Gastrocnemius medialis (tissue), 4 donors: Measurements from ENCODE around the gene CPEB3.

Experiments used
- POLR2A ChIP-seq, 2 donors: fragments of 450-650 bp; IDR thresholded peaks; one replicate each; pipeline ENCODE4 v1.6.1; 2017; ENCODE audit warnings: antibody characterized with exemption in 2 of 2, mild to moderate bottlenecking in 2 of 2, moderate library complexity in 2 of 2
- TF ChIP-seq, protein P1 (sequence below), 5 experiments: fragments of 450-650 bp in 3 of 5; fragments of 200-600 bp in 2 of 5; sonication (generic) in 2 of 5; IDR thresholded peaks in 4 of 5; conservative IDR thresholded peaks in 1 of 5; 1 replicate in 4 of 5; 2 replicates in 1 of 5; pipeline ENCODE4 v1.5.1; 2016 to 2019; ENCODE audit warnings: antibody characterized with exemption in 5 of 5, mild to moderate bottlenecking in 3 of 5, moderate library complexity in 3 of 5

DNA sequence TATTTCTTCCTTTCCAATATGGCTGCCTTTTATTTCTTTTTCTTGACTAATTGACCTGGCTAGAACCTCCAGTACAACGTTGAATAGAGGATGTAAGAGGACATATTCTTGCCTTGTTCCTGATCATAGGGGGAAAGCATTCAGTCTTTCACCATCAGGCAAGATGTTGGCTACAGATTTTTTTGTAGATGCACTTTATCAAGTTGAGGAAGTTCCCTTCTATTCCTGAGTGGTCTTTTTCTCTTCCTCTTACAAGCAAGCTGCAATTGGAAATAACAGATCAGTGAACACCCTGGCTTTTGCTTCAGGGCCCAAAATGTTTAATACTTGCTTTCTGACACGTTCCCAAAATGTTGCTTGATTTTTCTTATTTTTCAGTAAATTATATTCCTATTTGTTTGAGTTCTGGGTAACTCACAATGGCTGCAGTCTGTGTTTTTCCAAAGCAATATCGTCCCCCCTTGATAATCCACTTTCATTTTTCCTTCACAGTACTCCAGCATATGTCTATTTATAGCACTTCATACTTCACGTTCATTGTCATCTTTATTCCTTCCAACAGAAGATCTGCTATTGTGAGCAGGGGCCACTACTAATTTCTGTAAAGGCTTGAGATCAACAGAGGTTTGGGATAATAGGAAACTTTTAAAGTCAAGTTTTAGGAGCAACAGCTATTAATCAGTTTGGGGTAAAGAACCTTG lies 11.7 kb downstream of the CPEB3 start:
- TF ChIP-seq, protein P1, sequence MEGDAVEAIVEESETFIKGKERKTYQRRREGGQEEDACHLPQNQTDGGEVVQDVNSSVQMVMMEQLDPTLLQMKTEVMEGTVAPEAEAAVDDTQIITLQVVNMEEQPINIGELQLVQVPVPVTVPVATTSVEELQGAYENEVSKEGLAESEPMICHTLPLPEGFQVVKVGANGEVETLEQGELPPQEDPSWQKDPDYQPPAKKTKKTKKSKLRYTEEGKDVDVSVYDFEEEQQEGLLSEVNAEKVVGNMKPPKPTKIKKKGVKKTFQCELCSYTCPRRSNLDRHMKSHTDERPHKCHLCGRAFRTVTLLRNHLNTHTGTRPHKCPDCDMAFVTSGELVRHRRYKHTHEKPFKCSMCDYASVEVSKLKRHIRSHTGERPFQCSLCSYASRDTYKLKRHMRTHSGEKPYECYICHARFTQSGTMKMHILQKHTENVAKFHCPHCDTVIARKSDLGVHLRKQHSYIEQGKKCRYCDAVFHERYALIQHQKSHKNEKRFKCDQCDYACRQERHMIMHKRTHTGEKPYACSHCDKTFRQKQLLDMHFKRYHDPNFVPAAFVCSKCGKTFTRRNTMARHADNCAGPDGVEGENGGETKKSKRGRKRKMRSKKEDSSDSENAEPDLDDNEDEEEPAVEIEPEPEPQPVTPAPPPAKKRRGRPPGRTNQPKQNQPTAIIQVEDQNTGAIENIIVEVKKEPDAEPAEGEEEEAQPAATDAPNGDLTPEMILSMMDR (IDR thresholded peaks at IDR 0.05 in 4 of 5, conservative IDR thresholded peaks at IDR 0.05 in 1 of 5) = no peak
- TF ChIP-seq POLR2A (IDR thresholded peaks at IDR 0.05) = no peak
